ENCODE measurements around the gene BCAT1.
"Not testable (repeated sequence)": the region's sequence is repeated elsewhere in the genome, so short reads cannot be mapped to it uniquely, and the experiment has no call there.

The BCAT1 gene

DNA sequence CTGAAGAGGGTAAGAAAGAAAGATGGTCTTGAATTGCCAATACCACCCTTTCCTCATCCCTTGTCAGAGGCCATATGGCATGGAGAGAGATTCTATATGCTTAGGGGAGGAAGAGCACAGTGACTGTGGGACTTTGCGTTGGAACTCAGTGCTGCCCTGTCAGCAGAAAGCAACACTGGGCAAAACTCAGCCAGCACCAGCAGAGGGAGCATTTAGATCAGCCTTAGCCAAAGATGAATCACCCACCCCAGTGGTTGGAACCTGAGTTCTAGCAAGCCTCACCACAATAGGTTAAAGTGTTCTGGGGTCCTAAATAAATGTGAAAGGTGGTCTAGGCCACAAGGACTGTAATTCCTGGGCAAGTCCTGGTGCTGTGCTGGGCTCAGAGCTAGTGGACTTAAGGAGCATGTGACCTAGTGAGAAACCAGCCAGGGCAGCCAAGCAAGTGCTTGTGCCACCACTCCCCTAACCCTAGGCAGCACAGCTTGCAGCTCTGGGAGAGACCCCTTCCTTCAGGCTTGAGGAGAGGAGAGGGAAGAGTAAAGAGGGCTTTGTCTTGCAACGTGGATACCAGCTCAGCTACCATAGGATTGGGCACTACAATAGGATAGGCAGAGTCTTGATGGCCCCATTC, 11.4 kb upstream of the BCAT1 start:
- TF ChIP-seq, protein P1, sequence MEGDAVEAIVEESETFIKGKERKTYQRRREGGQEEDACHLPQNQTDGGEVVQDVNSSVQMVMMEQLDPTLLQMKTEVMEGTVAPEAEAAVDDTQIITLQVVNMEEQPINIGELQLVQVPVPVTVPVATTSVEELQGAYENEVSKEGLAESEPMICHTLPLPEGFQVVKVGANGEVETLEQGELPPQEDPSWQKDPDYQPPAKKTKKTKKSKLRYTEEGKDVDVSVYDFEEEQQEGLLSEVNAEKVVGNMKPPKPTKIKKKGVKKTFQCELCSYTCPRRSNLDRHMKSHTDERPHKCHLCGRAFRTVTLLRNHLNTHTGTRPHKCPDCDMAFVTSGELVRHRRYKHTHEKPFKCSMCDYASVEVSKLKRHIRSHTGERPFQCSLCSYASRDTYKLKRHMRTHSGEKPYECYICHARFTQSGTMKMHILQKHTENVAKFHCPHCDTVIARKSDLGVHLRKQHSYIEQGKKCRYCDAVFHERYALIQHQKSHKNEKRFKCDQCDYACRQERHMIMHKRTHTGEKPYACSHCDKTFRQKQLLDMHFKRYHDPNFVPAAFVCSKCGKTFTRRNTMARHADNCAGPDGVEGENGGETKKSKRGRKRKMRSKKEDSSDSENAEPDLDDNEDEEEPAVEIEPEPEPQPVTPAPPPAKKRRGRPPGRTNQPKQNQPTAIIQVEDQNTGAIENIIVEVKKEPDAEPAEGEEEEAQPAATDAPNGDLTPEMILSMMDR (IDR thresholded peaks at IDR 0.05), result no peak
- DNase-seq (ENCODE audit: low spot score), result no peak
- Histone ChIP-seq H3K4me3 (no peak overlapping the region), H3K27ac (no peak overlapping the region)

DNA sequence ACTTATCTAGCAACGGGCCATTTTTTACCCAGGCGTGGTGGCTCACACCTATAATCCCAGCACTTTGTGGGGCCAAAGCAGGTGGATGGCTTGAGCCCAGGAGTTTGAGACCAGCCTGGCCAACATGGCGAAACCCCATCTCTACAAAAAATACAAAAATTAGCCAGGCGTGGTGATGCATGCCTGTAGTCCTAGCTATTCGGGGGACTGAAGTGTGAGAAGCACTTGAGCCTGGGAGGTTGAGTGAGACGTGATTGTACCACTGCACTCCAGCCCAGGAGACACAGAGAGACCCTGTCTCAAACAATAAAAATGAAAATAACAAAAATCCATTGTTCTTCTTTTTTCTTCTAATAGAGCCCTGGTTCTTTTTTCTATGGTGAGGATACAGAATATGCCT, 7.5 kb upstream of the BCAT1 start:
- not testable (repeated sequence) for H3K4me3 ChIP-seq; DNase-seq (ENCODE audit: low spot score); H3K27ac ChIP-seq

- TF ChIP-seq, protein P1 (IDR thresholded peaks at IDR 0.05), result no peak
- Histone ChIP-seq H3K4me3 (no peak overlapping the region), H3K27ac (no peak overlapping the region)
- DNase-seq (ENCODE audit: low spot score), result no peak
Measured at GRCh38 chr12:24955853-24956252, 7.0 kb upstream of the BCAT1 start.

DNA sequence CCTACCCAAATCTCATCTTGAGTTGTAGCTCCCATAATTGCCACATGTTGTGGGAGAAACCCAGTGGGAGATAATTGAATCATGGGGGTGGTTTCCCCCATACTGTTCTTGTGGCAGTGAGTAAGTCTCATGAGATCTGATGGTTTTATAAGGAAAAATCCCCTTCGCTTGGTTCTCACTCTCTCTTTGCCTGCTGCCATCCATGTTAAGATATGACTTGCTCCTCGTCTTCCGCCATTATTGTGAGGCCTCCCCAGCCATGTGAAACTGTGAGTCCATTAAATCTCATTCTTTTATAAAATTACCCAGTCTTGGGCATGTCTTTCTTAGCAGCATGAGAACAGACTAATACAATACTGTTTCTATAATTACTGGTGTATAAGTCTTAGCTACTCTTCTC, 6.5 kb upstream of the BCAT1 start:
- no peak overlapping the region for H3K27ac ChIP-seq
- H3K4me3 ChIP-seq, result no peak overlapping the region
- no peak for DNase-seq (ENCODE audit: low spot score)
- TF ChIP-seq, protein P1 (IDR thresholded peaks at IDR 0.05), result no peak

DNA sequence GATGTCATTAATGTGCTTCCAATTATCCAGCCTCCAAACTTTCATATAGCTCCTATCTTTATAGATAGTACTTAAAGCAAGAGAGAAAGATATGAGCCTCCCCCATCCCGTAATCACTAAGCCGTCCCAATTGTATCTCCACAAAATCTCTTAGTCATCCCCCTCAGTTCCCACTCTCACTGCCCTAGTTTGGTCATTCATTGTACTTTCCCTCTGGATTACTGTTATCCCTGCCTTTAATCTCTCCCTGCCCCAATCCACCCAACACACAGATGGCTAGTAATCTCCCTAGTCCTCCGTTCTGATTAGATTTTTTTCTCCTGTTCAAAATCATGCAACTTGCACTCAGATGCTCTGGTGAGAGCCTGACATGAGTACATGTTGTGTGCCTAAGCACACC, 5.4 kb upstream of the BCAT1 start:
- TF ChIP-seq, protein P1 (IDR thresholded peaks at IDR 0.05), result no peak
- DNase-seq (ENCODE audit: low spot score), result no peak
- Histone ChIP-seq H3K27ac (no peak overlapping the region), H3K4me3 (no peak overlapping the region)

- H3K27ac ChIP-seq, result no peak overlapping the region
- TF ChIP-seq, protein P1 (IDR thresholded peaks at IDR 0.05), result no peak
- H3K4me3 ChIP-seq, result no peak overlapping the region
- DNase-seq (ENCODE audit: low spot score), result no peak
Measured at GRCh38 chr12:24952389-24952788, 3.5 kb upstream of the BCAT1 start.

- no peak overlapping the region for H3K4me3 ChIP-seq
- peak overlapping the region in 1 of 2 donors; percentile 56 for H3K27ac ChIP-seq
- no peak for DNase-seq (ENCODE audit: low spot score)
- TF ChIP-seq, protein P1 (IDR thresholded peaks at IDR 0.05), result no peak
Measured at GRCh38 chr12:24950231-24950834, 1.4 kb upstream of the BCAT1 start.
